Fibroblast of skin of abdomen (primary cell): ENCODE results near the gene SSBP3.
"Not testable (repeated sequence)": the region's sequence is repeated elsewhere in the genome, so short reads cannot be mapped to it uniquely, and the experiment has no call there.

ENCODE experiments used
- DNase-seq: peaks from one replicate; pipeline ENCODE4 v3.0.0-alpha.2; 2013

The SSBP3 gene

DNA sequence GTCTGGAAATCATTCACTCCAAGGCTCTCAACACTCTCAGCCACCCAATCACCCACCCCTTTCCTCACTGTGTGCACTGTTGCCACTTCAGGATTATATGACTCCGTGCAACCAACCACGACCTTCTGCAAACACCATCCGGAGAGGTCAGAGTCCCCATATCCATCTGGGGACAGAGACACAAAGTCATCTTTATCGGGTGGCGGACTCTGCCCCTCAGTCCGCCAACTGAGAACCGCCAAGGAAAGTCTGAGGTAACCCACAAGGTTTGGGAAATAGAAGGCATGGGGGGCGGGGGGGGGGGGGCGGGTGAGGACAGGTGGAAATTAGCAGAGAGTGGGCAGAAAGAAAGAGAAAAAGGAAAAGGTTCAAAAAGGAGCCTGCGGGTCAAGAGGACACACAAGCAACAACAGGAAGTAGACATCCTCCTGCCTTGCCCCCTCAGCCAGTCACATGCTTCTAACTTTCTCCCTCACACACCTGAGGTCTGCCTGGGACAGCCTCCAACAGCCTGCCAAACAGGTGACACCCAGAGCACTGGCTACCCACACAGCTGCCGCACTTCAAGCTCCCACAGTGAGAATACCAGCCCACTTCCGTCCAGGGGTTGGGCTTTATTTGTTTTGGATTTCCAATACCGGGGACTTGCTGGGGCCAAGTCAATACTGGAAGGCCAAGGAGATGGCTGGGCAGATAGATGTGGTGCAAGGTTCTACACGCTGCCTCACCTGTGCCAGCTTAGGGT, 58.1 kb downstream of the SSBP3 start:
- no peak for DNase-seq

DNA sequence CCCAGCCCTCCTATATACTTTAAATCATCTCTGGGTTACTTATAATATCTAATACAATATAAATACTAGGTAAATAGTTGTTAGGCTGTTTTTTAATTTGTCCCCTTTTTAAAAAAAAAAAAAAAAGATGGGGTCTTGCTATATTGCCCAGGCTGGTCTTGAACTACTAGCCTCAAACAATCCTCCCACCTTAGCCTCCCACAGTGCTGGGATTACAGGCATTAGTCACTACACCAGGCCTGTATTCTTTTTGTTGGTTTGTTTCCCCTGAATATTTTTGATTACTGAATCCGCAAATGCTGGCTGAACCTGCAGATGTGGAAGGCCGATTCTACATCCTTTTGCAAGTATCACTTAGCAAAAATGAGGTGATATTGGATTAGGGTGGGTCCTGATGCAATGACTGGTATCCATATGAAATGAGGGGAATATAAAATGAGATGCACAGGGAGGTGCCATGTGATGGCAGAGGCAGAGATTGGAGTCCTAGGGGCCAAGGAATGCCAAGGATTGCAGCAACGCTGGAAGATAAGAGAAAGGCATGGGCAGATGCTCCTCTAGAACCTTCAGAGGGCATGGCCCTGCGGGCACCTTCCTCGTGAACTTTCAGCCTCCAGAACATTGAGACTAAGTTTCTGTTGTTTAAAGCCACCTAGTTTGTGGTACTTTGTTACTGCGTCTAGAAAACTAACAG, 58.8 kb downstream of the SSBP3 start:
- no peak for DNase-seq

GRCh38 chr1:54345548-54345947, 60.6 kb downstream of the SSBP3 start:
- DNase-seq: not testable (repeated sequence)

- no peak for DNase-seq
These were observed 61.1 kb downstream of the SSBP3 start for GRCh38 chr1:54345116-54345515.

- DNase-seq: no peak
These were observed 63.2 kb downstream of the SSBP3 start for GRCh38 chr1:54342742-54343687.

- no peak for DNase-seq
These were observed 63.9 kb downstream of the SSBP3 start for GRCh38 chr1:54342288-54342687.

DNA sequence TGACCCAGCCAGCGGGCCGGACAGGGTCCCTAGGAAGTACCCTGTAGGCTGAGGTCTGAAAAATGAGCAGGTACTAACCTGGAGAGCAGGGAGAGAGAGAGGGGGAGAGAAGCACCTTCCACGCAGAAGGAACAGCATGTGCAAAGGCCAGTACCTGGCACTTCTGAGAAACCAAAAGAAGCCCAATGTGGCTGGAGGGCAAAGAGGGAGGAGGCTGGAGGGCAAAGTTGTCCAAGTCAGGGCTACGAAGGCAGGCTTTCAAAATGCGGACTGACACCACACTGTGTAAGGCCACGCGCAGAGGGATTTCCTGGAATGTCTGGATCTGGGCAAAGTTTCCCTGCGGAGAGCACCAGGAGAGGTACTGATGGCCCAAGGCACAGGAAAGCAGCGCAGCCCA, 64.4 kb downstream of the SSBP3 start:
- DNase-seq: no peak

DNA sequence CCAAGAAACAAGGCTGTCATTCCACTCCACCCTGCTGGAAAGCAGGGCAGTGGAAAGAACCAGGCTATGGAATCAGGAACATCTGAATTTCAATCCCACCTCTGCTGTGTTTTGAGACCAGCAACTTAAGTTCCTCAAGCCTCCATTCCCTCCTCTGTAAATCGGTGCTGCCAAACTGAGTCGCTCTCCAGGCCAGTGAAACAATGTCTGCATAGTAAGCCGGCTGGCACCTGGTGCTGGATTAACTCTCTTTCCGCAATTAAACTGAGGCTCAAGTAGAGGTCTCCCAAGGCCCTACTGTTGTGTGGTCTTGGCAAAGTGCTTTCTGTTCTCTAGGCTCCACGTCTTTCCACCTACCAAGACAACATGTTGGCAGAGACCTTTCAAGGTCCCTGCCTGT, 65.3 kb downstream of the SSBP3 start:
- DNase-seq: no peak

DNA sequence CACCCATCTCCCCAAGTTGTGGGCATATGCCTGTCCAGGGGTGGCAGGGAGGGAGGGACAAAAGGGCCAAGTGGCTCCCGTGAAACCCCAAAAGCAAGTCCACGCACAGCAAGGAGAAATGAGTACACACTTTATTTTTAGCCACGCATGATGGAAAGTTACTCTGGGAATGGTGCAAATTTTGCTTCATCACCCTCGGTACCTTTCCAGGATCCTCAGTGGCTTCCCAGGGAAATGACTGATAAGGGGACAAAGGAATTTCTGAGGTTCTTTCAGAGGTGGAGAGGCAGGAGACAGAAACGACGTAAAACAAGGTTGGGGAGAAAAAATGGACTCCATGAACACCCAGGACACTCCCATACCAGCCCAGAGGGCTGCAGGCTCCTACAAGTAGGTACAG, 65.8 kb downstream of the SSBP3 start:
- DNase-seq: no peak

DNA sequence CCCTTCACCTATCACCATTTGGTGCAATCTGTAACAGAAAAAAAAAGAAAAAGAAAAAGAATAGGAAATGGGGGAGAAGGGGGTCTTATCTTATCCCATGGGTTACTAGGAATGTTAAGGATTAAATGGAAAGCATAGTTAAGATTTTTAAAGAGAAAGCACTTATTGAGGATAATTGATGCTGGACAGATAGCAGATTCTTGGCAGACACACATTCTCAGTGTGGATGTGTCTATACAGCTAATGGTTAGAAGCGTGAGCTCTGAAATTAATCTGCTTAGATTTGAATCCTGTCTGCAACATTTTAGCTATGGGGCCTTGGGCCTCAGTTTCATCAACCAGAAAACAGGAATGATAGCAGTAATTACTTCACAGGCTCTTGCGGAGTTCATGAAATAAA, 67.1 kb downstream of the SSBP3 start:
- no peak for DNase-seq

DNA sequence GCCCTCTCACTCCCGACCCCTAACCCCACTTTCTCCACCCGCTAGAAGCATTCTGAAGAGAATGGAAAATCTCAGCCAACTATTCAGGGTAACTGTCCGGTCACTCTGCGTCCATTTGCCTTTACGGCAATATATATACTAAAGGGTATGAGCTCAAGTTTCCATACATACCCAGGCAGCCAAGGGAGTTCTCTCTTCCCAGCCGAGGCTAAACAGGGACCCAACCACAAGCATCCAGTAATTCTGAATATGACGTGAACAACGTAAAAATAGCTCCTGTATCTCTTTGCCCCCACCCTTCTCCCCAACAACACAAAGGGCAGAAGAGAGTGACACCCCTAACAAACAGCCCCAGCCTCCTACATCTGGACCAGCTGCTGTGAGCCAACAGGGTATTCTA, 67.7 kb downstream of the SSBP3 start:
- no peak for DNase-seq

- no peak for DNase-seq
These were observed 68.3 kb downstream of the SSBP3 start for GRCh38 chr1:54337928-54338327.

- no peak for DNase-seq
These were observed 69.2 kb downstream of the SSBP3 start for GRCh38 chr1:54337034-54337433.

DNA sequence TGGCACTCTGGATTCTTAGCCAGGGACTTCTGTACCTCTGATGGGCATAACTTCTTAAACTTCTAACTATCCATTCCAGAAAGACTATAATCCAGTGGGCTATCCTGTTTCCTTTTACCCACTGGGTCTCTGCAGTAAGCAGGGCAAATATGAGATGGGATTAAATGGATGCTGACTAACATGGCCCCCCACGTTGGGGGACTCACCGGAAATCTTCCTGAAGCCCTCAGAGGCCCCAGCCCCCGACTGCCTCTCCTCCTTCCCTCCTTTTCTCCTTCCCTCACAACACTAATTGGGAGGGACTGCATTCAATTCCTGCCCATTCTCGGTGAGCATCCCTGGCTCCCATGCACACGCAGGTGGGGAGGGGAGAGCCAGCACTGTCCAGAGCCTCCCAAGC, 70.1 kb downstream of the SSBP3 start:
- peak; percentile 51 for DNase-seq

- peak; percentile 95 for DNase-seq
These were observed 70.5 kb downstream of the SSBP3 start for GRCh38 chr1:54335755-54336108.

GRCh38 chr1:54335011-54335754, 71.0 kb downstream of the SSBP3 start:
- DNase-seq: peak; percentile 76

- DNase-seq: no peak
These were observed 73.2 kb downstream of the SSBP3 start for GRCh38 chr1:54332781-54333585.

GRCh38 chr1:54331843-54332463, 74.2 kb downstream of the SSBP3 start:
- no peak for DNase-seq

- DNase-seq: peak; percentile 80
These were observed 75.0 kb downstream of the SSBP3 start for GRCh38 chr1:54331091-54331772.

DNA sequence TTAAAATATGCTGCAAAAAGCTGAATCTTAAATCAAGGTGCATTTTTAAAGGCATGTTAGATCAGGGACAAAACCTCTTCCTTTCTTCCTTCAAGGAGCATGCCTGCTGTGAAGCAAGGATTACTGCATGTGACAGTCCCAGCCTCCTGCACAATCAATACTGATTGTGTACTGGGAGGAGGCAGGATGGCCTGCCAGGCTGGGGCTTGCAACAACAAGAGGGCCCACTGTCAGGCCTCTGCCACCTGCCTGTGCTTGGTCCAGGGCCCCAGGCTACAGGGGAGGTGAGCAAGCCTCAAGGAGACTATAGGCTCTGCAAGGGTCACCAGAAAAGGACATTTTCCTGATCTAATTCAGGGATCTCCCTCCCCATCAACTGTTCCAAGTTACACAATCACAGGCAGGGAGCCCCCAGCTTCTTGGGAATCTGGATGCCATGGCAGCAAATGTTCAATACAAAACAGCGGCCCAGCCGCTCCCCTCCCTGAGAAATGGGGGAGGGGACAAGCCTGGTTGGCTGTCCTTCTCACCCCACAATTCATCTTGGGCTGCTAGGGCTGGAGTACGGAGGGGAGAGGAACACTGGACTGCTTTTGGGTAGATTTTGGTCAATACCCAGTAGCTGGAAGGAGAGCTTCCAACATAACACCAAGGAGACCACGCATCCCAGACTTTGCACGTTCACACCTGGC, 76.7 kb downstream of the SSBP3 start:
- DNase-seq: no peak
